Measurements from ENCODE around the gene HPSE2.
"Not testable (repeated sequence)": the region's sequence is repeated elsewhere in the genome, so short reads cannot be mapped to it uniquely, and the experiment has no call there.

Gene HPSE2

DNA sequence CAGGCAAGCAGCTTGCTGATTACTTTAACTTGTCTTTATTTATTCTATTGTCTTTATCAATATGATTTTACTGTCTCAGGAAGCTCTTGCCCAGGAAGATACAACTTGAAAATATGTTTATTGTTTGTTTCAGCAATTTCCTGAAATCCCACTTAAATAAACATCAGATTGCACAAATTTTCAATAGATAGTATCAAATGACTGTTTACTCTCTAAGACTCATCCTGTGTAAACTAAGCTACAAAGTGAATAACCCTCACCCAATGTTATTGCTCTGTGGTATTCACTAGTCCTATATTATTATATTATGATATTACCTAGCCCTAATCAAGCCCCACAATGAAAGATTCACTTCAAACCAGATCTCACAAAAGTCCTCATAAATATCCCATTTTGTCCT lies 658.5 kb downstream of the HPSE2 start:
- H3K4me3 Mint-ChIP-seq, result no peak overlapping the region
- no peaks in the 10 kb centered on the region for H3K4me1 Mint-ChIP-seq (ENCODE audit: low read depth)
- no peaks in the 10 kb centered on the region for H3K36me3 Mint-ChIP-seq (ENCODE audit: low read depth)

DNA sequence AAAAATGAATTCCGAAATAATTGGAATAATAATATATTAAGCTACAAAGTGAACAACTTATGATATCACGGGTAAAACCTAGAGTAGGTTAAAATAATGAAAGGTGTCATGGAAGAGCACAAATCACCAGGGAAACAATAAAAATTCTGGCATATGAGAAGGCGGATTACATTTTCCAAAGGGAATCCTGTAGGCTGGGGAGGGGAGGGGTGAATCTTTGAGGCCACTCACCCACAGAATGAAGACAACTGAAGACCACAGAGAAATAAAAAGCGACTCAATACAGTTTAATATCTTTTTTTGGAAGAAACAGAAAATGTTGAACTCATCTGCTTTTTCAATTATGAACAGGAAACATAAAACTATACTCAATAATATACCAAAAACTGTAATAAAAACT lies 659.6 kb downstream of the HPSE2 start:
- Mint-ChIP-seq H3K27ac (no peak overlapping the region), H3K4me3 (no peak overlapping the region), H3K36me3 (ENCODE audit: low read depth) (no peaks in the 10 kb centered on the region), H3K27me3 (ENCODE audit: low read depth) (peaks cover 18% of the 10 kb centered on the region), H3K9me3 (no peaks in the 10 kb centered on the region), H3K4me1 (ENCODE audit: low read depth) (no peaks in the 10 kb centered on the region)

More for the DNA sequence above, 658.5 kb downstream of the HPSE2 start:
- H3K9me3 Mint-ChIP-seq, result no peaks in the 10 kb centered on the region
- peaks cover 18% of the 10 kb centered on the region for H3K27me3 Mint-ChIP-seq (ENCODE audit: low read depth)
- H3K27ac Mint-ChIP-seq, result no peak overlapping the region

DNA sequence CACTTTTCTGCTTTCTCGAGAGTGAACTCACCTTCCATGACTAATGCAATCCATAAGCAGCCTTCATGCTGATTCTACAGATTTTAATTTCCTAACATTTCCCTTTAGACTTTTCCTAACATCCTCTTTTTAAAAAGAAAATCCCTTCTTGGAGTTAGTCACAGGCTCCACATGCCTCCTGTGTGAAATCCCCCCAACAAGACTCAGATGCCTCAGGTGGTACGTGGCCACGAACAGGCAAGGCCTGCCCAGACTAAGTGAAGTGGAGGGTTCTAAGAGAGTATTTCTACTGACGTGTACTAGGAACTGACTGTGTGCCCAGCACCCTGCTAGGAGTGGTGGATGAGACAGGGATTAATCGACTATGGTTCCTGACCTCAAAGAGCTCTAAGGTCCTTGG lies 663.1 kb downstream of the HPSE2 start:
- Mint-ChIP-seq H3K4me3 (no peak overlapping the region), H3K36me3 (ENCODE audit: low read depth) (no peaks in the 10 kb centered on the region), H3K27ac (no peak overlapping the region), H3K4me1 (ENCODE audit: low read depth) (no peaks in the 10 kb centered on the region), H3K9me3 (no peaks in the 10 kb centered on the region), H3K27me3 (ENCODE audit: low read depth) (peaks cover 12% of the 10 kb centered on the region)

DNA sequence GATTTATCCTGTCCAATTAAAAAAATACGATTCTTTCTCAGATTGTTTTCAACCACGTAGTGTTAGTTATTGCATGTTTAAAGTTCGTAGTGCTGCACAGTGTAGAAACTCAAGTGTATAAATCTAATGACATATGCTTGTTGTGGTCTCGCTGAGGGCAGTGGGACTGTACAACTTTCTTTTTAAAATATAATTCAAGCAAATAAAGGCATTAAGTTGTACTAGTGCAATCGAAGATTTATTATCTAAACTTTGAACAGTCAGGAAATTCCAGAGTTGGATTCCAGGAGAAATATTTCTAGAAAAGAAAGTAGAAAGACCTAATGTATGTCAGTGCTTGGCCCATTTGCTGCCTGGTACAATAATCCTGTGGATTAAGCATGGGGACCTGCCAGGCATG lies 664.8 kb downstream of the HPSE2 start:
- no peaks in the 10 kb centered on the region for H3K9me3 Mint-ChIP-seq
- H3K27me3 Mint-ChIP-seq (ENCODE audit: low read depth), result peaks cover 3% of the 10 kb centered on the region
- no peaks in the 10 kb centered on the region for H3K36me3 Mint-ChIP-seq (ENCODE audit: low read depth)
- H3K27ac Mint-ChIP-seq, result no peak overlapping the region
- H3K4me1 Mint-ChIP-seq (ENCODE audit: low read depth), result no peaks in the 10 kb centered on the region
- H3K4me3 Mint-ChIP-seq, result no peak overlapping the region

DNA sequence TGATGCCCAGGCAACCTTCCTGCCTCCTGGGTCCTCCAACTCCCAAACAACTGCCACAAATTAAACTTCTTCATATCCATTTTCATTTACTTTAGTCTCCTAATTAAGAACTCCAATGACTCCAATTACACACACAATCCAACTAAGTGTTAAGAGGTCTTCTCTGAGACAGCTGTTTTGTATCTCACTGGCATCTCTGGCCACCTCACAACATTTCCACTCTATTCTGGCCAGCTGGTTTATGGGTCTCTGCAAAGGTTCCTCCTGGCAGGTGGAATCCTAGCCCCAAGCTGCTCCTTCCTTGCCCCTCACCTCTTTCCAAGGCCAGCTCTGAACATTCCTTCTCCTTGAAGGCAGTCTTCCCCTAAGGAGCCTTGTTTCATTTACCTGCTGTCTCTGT lies 665.8 kb downstream of the HPSE2 start:
- Mint-ChIP-seq H3K27ac (no peak overlapping the region), H3K36me3 (ENCODE audit: low read depth) (no peaks in the 10 kb centered on the region), H3K4me3 (no peak overlapping the region), H3K9me3 (no peaks in the 10 kb centered on the region), H3K4me1 (ENCODE audit: low read depth) (no peaks in the 10 kb centered on the region), H3K27me3 (ENCODE audit: low read depth) (peaks cover 3% of the 10 kb centered on the region)

DNA sequence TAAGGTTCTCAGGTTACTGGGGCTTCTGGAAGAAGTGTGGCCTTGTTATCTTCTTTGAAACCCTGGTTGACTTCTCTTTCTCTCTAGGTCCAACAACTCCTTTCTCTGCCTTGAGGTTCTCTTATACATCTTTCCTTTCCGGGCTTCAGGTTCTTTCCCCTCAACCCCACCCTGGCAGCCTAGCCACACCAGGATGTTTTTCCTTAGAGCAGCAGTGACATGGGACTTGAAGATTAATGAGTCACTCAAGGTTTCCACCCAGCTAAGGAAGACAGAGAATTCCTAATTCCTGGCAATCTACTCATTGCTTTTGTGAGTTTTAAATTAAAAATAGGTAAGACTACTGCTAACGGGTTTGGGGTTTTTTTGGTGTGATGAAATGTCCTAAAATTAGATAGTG lies 667.1 kb downstream of the HPSE2 start:
- no peak overlapping the region for H3K27ac Mint-ChIP-seq
- H3K4me3 Mint-ChIP-seq, result no peak overlapping the region
- H3K4me1 Mint-ChIP-seq (ENCODE audit: low read depth), result no peaks in the 10 kb centered on the region
- no peaks in the 10 kb centered on the region for H3K9me3 Mint-ChIP-seq
- no peaks in the 10 kb centered on the region for H3K27me3 Mint-ChIP-seq (ENCODE audit: low read depth)
- H3K36me3 Mint-ChIP-seq (ENCODE audit: low read depth), result no peaks in the 10 kb centered on the region

DNA sequence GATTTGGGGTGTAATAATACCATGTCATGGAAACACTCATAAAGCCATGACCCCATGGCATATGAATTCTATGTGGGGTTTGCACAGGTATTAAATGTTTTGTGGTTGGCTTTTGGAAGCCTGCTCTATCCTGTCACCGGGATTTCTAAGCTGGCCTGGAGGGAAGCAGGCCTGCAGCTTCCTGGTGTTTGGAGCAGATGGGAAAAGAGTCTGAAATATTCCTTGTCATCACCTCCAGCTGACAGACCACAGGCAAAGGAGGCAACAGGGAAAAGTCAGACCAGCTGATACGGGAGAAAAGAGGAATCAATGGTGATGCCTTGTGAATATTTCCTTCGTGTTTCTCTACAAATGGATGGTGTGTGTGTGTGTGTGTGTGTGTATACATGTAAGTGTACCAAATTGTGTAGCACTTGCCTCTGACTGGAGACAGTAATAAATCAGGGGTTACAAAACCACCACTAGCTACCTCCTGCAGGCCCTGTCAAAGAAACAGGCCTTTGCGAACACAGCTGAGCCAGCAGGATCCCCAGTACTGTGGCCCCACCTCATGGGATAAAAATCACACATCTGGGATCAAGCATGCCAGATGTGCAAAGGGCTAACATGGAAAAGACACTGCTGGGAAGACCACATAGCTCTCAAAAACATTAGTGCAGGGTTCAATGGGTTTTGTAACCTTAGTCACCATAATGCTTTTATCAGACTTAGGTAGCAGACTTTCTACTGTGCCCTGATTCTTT lies 668.1 kb downstream of the HPSE2 start:
- Mint-ChIP-seq H3K9me3 (no peaks in the 10 kb centered on the region), H3K36me3 (ENCODE audit: low read depth) (no peaks in the 10 kb centered on the region), H3K27ac (no peak overlapping the region)

DNA sequence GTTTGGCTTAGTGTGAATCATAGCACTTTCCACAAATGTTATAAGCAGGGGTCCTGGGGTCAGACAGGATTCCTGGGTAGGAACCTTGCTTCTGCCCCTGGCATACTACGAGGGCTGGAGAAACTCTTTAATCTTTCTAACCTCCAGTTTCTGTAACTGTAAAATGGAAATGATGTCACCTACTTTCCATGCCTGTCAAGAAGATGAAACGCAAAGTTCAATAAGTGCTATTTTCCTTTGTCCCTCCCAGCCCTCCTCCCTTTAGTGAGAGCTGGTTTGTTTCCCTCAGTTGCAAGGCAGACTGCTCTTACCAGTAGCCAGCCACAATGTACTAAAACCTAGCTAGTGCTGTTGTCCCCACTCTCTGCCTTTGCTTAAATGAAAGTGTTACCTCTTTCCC lies 671.8 kb downstream of the HPSE2 start:
- Mint-ChIP-seq H3K27ac (no peak overlapping the region), H3K36me3 (ENCODE audit: low read depth) (no peaks in the 10 kb centered on the region), H3K27me3 (ENCODE audit: low read depth) (no peaks in the 10 kb centered on the region), H3K4me1 (ENCODE audit: low read depth) (no peaks in the 10 kb centered on the region), H3K9me3 (no peaks in the 10 kb centered on the region), H3K4me3 (no peak overlapping the region)

More for the DNA sequence above, 668.1 kb downstream of the HPSE2 start:
- H3K4me1 Mint-ChIP-seq (ENCODE audit: low read depth), result no peaks in the 10 kb centered on the region
- no peak overlapping the region for H3K4me3 Mint-ChIP-seq
- H3K27me3 Mint-ChIP-seq (ENCODE audit: low read depth), result no peaks in the 10 kb centered on the region

DNA sequence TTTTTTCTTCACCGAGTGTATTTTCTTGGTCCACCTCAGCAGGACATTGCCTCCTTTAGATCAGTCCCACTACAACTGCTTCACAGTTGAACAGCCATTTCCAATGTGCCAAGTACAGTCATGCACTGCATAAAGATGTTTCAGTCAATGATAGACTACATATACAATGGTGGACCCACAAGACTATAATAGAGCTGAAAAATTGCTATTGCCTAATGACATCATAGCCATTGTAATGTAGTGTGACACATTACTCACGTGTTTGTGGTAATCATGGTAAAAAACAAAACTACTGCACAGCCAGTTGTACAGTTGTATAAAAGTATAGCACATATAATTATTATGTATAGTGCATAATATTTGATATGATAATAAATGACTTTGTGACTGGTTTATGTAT lies 675.1 kb downstream of the HPSE2 start:
- no peak overlapping the region for H3K4me3 Mint-ChIP-seq
- no peaks in the 10 kb centered on the region for H3K4me1 Mint-ChIP-seq (ENCODE audit: low read depth)
- no peaks in the 10 kb centered on the region for H3K9me3 Mint-ChIP-seq
- H3K27me3 Mint-ChIP-seq (ENCODE audit: low read depth), result no peaks in the 10 kb centered on the region
- H3K36me3 Mint-ChIP-seq (ENCODE audit: low read depth), result no peaks in the 10 kb centered on the region
- H3K27ac Mint-ChIP-seq, result no peak overlapping the region

DNA sequence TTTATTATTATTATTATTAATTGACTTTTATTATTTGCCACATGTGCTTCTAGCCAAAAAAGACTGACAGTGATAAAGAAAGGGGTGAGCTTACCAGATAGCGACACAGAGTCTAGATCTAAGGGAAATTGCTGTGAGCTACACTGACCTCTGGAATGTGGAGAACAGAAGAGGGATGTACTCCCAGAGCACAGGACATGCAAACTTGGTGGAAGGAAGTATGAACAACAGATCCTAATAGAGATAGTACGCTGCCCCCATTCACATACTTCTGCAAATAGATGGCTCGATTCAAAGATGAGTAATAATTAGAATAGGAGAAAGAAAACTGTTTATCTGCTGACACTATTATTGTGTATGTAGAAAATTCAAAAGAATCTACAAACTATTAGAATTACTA lies 679.6 kb downstream of the HPSE2 start:
- H3K27ac Mint-ChIP-seq, result no peak overlapping the region
- H3K9me3 Mint-ChIP-seq, result no peaks in the 10 kb centered on the region
- H3K27me3 Mint-ChIP-seq (ENCODE audit: low read depth), result no peaks in the 10 kb centered on the region
- H3K4me1 Mint-ChIP-seq (ENCODE audit: low read depth), result no peaks in the 10 kb centered on the region
- no peaks in the 10 kb centered on the region for H3K36me3 Mint-ChIP-seq (ENCODE audit: low read depth)
- no peak overlapping the region for H3K4me3 Mint-ChIP-seq

DNA sequence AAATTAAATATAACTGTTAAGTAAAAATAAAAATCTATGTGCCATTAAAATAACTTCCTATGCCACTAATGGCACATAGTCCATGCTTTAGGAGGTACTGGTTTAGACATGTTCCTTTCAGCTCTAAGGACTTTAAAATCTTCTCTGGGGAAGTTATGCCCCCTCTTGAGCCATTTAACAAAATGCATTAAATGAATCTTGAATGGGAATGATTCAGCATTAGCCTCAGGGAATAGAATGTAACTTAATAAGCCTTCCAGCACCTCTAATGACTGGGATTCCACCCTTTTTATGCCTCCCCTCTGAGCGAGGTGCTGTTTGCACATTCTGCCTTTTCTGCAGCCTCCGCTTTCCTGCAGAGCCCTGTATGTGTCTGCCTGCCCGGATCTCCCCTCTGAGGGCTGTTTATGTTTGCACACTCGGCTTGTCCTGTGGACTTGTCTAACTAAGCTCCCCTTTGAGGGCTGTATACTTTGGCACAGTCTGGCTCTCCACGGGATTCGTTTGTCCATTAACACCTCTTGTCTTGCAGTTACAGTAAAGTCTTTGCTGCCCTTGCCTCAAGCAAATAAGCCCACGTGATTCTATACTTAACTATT lies 680.5 kb downstream of the HPSE2 start:
- H3K27me3 Mint-ChIP-seq (ENCODE audit: low read depth), result no peaks in the 10 kb centered on the region
- H3K27ac Mint-ChIP-seq, result no peak overlapping the region
- no peaks in the 10 kb centered on the region for H3K4me1 Mint-ChIP-seq (ENCODE audit: low read depth)
- no peaks in the 10 kb centered on the region for H3K9me3 Mint-ChIP-seq
- no peaks in the 10 kb centered on the region for H3K36me3 Mint-ChIP-seq (ENCODE audit: low read depth)
- no peak overlapping the region for H3K4me3 Mint-ChIP-seq

DNA sequence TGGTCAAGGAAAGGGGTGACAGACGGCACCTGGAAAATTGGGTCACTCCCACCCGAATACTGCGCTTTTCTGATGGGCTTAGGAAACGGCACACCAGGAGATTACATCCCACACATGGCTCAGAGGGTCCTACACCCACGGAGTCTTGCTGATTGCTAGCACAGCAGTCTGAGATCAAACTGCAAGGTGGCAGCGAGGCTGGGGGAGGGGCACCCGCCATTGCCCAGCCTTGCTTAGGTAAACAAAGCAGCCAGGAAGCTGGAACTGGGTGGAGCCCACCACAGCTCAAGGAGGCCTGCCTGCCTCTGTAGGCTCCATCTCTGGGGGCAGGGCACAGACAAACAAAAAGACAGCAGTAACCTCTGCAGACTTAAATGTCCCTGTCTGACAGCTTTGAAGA lies 694.1 kb downstream of the HPSE2 start:
- H3K4me3 Mint-ChIP-seq, result not testable (repeated sequence)

DNA sequence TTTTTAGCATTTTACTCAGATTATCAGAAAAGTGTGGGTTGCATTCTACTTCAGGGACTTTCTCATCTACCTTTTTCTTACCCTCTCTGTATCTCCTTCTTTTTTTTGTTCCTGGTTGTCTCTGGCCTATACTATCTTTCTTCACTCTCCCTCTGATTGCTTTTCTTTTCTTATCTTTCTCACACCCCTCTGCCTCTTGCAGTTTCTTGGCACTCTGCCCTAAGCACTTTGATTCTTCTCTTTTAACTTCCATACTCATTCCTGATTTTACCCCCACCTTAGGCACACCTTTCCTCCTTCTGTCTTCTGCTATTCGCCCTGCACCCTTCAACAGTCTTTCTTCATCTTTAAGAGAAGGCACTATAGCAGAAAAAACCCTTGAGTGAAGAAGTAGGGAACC lies 696.1 kb downstream of the HPSE2 start:
- Mint-ChIP-seq H3K27ac (no peak overlapping the region), H3K36me3 (ENCODE audit: low read depth) (no peaks in the 10 kb centered on the region), H3K9me3 (no peaks in the 10 kb centered on the region), H3K4me3 (no peak overlapping the region), H3K27me3 (ENCODE audit: low read depth) (no peaks in the 10 kb centered on the region), H3K4me1 (ENCODE audit: low read depth) (no peaks in the 10 kb centered on the region)

More for the DNA sequence above, 694.1 kb downstream of the HPSE2 start:
- not testable (repeated sequence) for H3K9me3 Mint-ChIP-seq; H3K27ac Mint-ChIP-seq; H3K4me1 Mint-ChIP-seq (ENCODE audit: low read depth); H3K36me3 Mint-ChIP-seq (ENCODE audit: low read depth); H3K27me3 Mint-ChIP-seq (ENCODE audit: low read depth)

DNA sequence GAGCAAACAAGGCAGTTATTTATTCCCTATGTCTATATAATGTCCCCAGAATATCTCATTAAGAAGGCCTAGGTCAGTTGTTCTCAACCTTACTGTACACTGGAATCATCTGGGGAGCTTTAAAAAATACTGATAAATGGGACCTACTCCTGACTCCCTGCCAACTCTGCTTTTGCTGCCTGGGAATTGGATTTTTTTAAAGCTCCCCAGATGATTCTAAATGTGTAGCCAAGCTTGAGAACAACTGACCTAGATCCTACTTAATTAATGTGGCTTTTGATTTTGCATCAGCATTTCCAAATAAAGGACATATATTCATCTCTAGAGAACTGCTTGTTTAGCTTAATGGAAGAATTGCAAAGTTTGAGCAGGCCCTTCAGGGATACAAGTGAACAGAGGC lies 697.2 kb downstream of the HPSE2 start:
- H3K27ac Mint-ChIP-seq, result no peak overlapping the region
- H3K27me3 Mint-ChIP-seq (ENCODE audit: low read depth), result no peaks in the 10 kb centered on the region
- H3K9me3 Mint-ChIP-seq, result no peaks in the 10 kb centered on the region
- no peaks in the 10 kb centered on the region for H3K36me3 Mint-ChIP-seq (ENCODE audit: low read depth)
- no peaks in the 10 kb centered on the region for H3K4me1 Mint-ChIP-seq (ENCODE audit: low read depth)
- H3K4me3 Mint-ChIP-seq, result no peak overlapping the region

DNA sequence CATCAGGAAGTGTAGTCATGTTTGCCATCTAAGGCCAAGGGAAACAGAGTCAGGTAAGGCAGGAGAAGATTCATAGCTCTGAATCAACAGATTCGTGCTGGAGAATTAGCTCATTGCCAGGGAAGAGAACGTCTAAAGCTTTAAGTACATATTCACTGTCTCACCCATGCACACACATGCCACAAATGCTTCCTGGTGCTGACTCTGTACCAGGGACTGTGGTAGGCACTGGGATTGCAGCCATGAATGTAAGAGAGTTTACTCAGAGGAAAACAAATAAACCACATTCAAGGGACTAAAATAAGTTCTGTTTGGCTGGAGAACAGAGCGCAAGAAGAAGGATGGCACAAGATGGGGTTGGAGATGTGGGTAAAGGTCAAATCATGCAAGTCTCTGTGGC lies 699.1 kb downstream of the HPSE2 start:
- H3K9me3 Mint-ChIP-seq, result no peaks in the 10 kb centered on the region

More for the DNA sequence above, 699.1 kb downstream of the HPSE2 start:
- no peaks in the 10 kb centered on the region for H3K4me1 Mint-ChIP-seq (ENCODE audit: low read depth)
- H3K4me3 Mint-ChIP-seq, result no peak overlapping the region
- no peak overlapping the region for H3K27ac Mint-ChIP-seq
- no peaks in the 10 kb centered on the region for H3K36me3 Mint-ChIP-seq (ENCODE audit: low read depth)
- no peaks in the 10 kb centered on the region for H3K27me3 Mint-ChIP-seq (ENCODE audit: low read depth)

Data from T-helper 1 cell treated with Interleukin-12 subunit alpha and Interleukin-12 subunit beta and Interleukin-4 antibody, amounts not matched to agents 30 μg/mL and 1 μg/mL, for 36 hours (primary cell).